ENCODE results near the gene PHLDA3.

PHLDA3 gene

GRCh38 chr1:201418461-201418860 is 50.5 kb downstream of the PHLDA3 start:
- TF ChIP-seq CTCF (IDR thresholded peaks at IDR 0.05; ENCODE audit: low read depth, low read length), result no peak
- no peak for DNase-seq (ENCODE audit: extremely low read depth, low read depth)

All from AG09319 (cell line).